Activated T-cell treated with anti-CD3 and anti-CD28 coated beads, Interleukin-2, amount 50 U/mL, for 72 hours (primary cell): ENCODE results near the gene OR8D2. TPM values are rescaled to one million over a fixed set of nuclear protein-coding genes. Genes with fewer than 3 reads are reported as not detected.

Source experiments
- ATAC-seq, 2 donors: fragments of 150-1000 bp; cut with Tn5 transposase; replicated peaks in 1 of 2; 2 replicates each; pipeline ENCODE4 v1.10.0; 2021; ENCODE audit warnings: moderate library complexity in 2 of 2, mild to moderate bottlenecking in 1 of 2
- DNase-seq, 2 donors: peaks; one replicate each; pipeline ENCODE4 v3.0.0; 2021 to 2022; ENCODE audit warnings: mixed read lengths in 1 of 2
- H3K27ac Mint-ChIP-seq: one replicate; pipeline ENCODE4 v1.8.0; 2022; ENCODE audit warnings: mild to moderate bottlenecking, moderate library complexity, mixed read lengths
- H3K27me3 Mint-ChIP-seq: one replicate; pipeline ENCODE4 v1.8.0; 2022; ENCODE audit warnings: low read depth, mixed read lengths
- H3K36me3 Mint-ChIP-seq, 2 donors: one replicate each; pipeline ENCODE4 v1.8.0; 2022; ENCODE audit warnings: mixed read lengths in 2 of 2, mild to moderate bottlenecking in 1 of 2; ENCODE audit not compliant: insufficient read depth in 2 of 2
- H3K4me1 Mint-ChIP-seq: one replicate; pipeline ENCODE4 v1.8.0; 2022; ENCODE audit warnings: low read depth, mixed read lengths
- H3K4me3 Mint-ChIP-seq, 2 donors: one replicate each; pipeline ENCODE4 v1.8.0; 2022; ENCODE audit warnings: mild to moderate bottlenecking in 2 of 2, mixed read lengths in 2 of 2, moderate library complexity in 2 of 2
- H3K9me3 Mint-ChIP-seq, 2 donors: one replicate each; pipeline ENCODE4 v1.8.0; 2022; ENCODE audit warnings: mixed read lengths in 2 of 2
- total RNA-seq, 2 donors: library from RNA; stranded (reverse); gene quantifications; one replicate each; pipeline ENCODE4 v1.2.3, GENCODE V29; 2022

The OR8D2 gene
- total RNA-seq, 2 donors from 2014 or later: not detected

- no peaks in the 10 kb centered on the region for H3K9me3 Mint-ChIP-seq
- no peak overlapping the region for H3K27ac Mint-ChIP-seq
- peaks cover 23% of the 10 kb centered on the region for H3K27me3 Mint-ChIP-seq
- no peaks in the 10 kb centered on the region for H3K4me1 Mint-ChIP-seq
- no peaks in the 10 kb centered on the region for H3K36me3 Mint-ChIP-seq
- no peak for DNase-seq
- ATAC-seq: no peak
- H3K4me3 Mint-ChIP-seq: no peak overlapping the region
Observed at GRCh38 chr11:124311670-124312069, 8.3 kb downstream of the OR8D2 start.

- Mint-ChIP-seq H3K4me1 (no peaks in the 10 kb centered on the region), H3K4me3 (no peak overlapping the region), H3K27me3 (peaks cover 26% of the 10 kb centered on the region), H3K36me3 (no peaks in the 10 kb centered on the region), H3K27ac (no peak overlapping the region), H3K9me3 (no peaks in the 10 kb centered on the region)
- ATAC-seq (no peak), DNase-seq (no peak)
Observed at GRCh38 chr11:124311269-124311668, 8.7 kb downstream of the OR8D2 start.

GRCh38 chr11:124310721-124311120, 9.3 kb downstream of the OR8D2 start:
- no peak overlapping the region for H3K4me3 Mint-ChIP-seq

GRCh38 chr11:124307093-124307492, 12.9 kb downstream of the OR8D2 start:
- Mint-ChIP-seq H3K27ac (no peak overlapping the region), H3K9me3 (no peaks in the 10 kb centered on the region), H3K27me3 (peaks cover 19% of the 10 kb centered on the region), H3K36me3 (no peaks in the 10 kb centered on the region), H3K4me3 (no peak overlapping the region), H3K4me1 (no peaks in the 10 kb centered on the region)
- ATAC-seq (no peak), DNase-seq (no peak)

More at GRCh38 chr11:124310721-124311120, 9.3 kb downstream of the OR8D2 start:
- no peaks in the 10 kb centered on the region for H3K9me3 Mint-ChIP-seq
- ATAC-seq (no peak), DNase-seq (no peak)
- H3K27ac Mint-ChIP-seq: no peak overlapping the region
- no peaks in the 10 kb centered on the region for H3K36me3 Mint-ChIP-seq
- H3K27me3 Mint-ChIP-seq: peaks cover 26% of the 10 kb centered on the region
- H3K4me1 Mint-ChIP-seq: no peaks in the 10 kb centered on the region

GRCh38 chr11:124302347-124303125, 17.5 kb downstream of the OR8D2 start:
- Mint-ChIP-seq H3K9me3 (no peaks in the 10 kb centered on the region), H3K4me3 (no peak overlapping the region), H3K27ac (no peak overlapping the region), H3K4me1 (no peaks in the 10 kb centered on the region), H3K36me3 (no peaks in the 10 kb centered on the region), H3K27me3 (peaks cover 12% of the 10 kb centered on the region)
- DNase-seq (no peak), ATAC-seq (no peak)

GRCh38 chr11:124301548-124301947, 18.4 kb downstream of the OR8D2 start:
- Mint-ChIP-seq H3K36me3 (no peaks in the 10 kb centered on the region), H3K4me1 (no peaks in the 10 kb centered on the region), H3K4me3 (no peak overlapping the region), H3K27ac (no peak overlapping the region), H3K27me3 (peaks cover 2% of the 10 kb centered on the region), H3K9me3 (no peaks in the 10 kb centered on the region)
- DNase-seq (no peak), ATAC-seq (no peak)

- Mint-ChIP-seq H3K4me3 (no peak overlapping the region), H3K4me1 (no peaks in the 10 kb centered on the region), H3K36me3 (no peaks in the 10 kb centered on the region), H3K27me3 (no peaks in the 10 kb centered on the region), H3K27ac (no peak overlapping the region), H3K9me3 (no peaks in the 10 kb centered on the region)
- ATAC-seq: no peak
- DNase-seq: no peak
Observed at GRCh38 chr11:124297921-124298320, 22.1 kb downstream of the OR8D2 start.

GRCh38 chr11:124296016-124296415, 24.0 kb downstream of the OR8D2 start:
- H3K27me3 Mint-ChIP-seq: no peaks in the 10 kb centered on the region
- DNase-seq: no peak
- no peak overlapping the region for H3K4me3 Mint-ChIP-seq
- no peaks in the 10 kb centered on the region for H3K4me1 Mint-ChIP-seq
- H3K36me3 Mint-ChIP-seq: no peaks in the 10 kb centered on the region
- H3K27ac Mint-ChIP-seq: no peak overlapping the region
- H3K9me3 Mint-ChIP-seq: no peaks in the 10 kb centered on the region
- ATAC-seq: no peak

- ATAC-seq (no peak), DNase-seq (no peak)
- Mint-ChIP-seq H3K4me1 (no peaks in the 10 kb centered on the region), H3K4me3 (no peak overlapping the region), H3K27me3 (no peaks in the 10 kb centered on the region), H3K27ac (no peak overlapping the region), H3K36me3 (no peaks in the 10 kb centered on the region), H3K9me3 (no peaks in the 10 kb centered on the region)
Observed at GRCh38 chr11:124294687-124295086, 25.3 kb downstream of the OR8D2 start.

GRCh38 chr11:124285610-124286344, 34.2 kb downstream of the OR8D2 start:
- Mint-ChIP-seq H3K27ac (no peak overlapping the region), H3K27me3 (no peaks in the 10 kb centered on the region), H3K9me3 (peaks cover 11 to 17% of the 10 kb centered on the region in 2 donors), H3K4me1 (no peaks in the 10 kb centered on the region), H3K36me3 (peaks cover 0 to 2% of the 10 kb centered on the region in 2 donors), H3K4me3 (no peak overlapping the region)
- ATAC-seq: no peak
- no peak for DNase-seq

GRCh38 chr11:124278261-124278660, 41.7 kb downstream of the OR8D2 start:
- no peak overlapping the region for H3K27ac Mint-ChIP-seq
- H3K4me1 Mint-ChIP-seq: peaks cover 8% of the 10 kb centered on the region
- peaks cover 0 to 2% of the 10 kb centered on the region in 2 donors for H3K36me3 Mint-ChIP-seq
- no peak overlapping the region for H3K4me3 Mint-ChIP-seq
- peaks cover 7 to 14% of the 10 kb centered on the region in 2 donors for H3K9me3 Mint-ChIP-seq
- no peaks in the 10 kb centered on the region for H3K27me3 Mint-ChIP-seq
- ATAC-seq: no peak
- no peak for DNase-seq

GRCh38 chr11:124277804-124278203, 42.2 kb downstream of the OR8D2 start:
- H3K9me3 Mint-ChIP-seq: peaks cover 6 to 12% of the 10 kb centered on the region in 2 donors

GRCh38 chr11:124277207-124277606, 42.8 kb downstream of the OR8D2 start:
- ATAC-seq (no peak), DNase-seq (no peak)
- H3K36me3 Mint-ChIP-seq: no peaks in the 10 kb centered on the region
- H3K27ac Mint-ChIP-seq: no peak overlapping the region
- H3K4me3 Mint-ChIP-seq: no peak overlapping the region
- H3K4me1 Mint-ChIP-seq: peaks cover 8% of the 10 kb centered on the region
- peaks cover 6 to 10% of the 10 kb centered on the region in 2 donors for H3K9me3 Mint-ChIP-seq
- H3K27me3 Mint-ChIP-seq: no peaks in the 10 kb centered on the region

More at GRCh38 chr11:124277804-124278203, 42.2 kb downstream of the OR8D2 start:
- H3K27ac Mint-ChIP-seq: no peak overlapping the region
- H3K36me3 Mint-ChIP-seq: no peaks in the 10 kb centered on the region
- no peak for DNase-seq
- ATAC-seq: no peak
- H3K27me3 Mint-ChIP-seq: no peaks in the 10 kb centered on the region
- no peak overlapping the region for H3K4me3 Mint-ChIP-seq
- peaks cover 8% of the 10 kb centered on the region for H3K4me1 Mint-ChIP-seq
